Endothelial cell of umbilical vein (primary cell): ENCODE data around the gene CHST11. TPM values are rescaled to one million over a fixed set of nuclear protein-coding genes. Genes with fewer than 3 reads are reported as not detected.

Experiments used
- BruUV-seq: library from RNA; stranded (reverse); fragments of 400-500 nt; replicated peaks from 2 replicates; lab custom pipeline; 2021; lab: Mats Ljungman, UMichigan
- CTCF ChIA-PET: fragments of 300-600, 350-600 bp; sonication (Branson Sonifier 250); formaldehyde crosslinking; loops from one replicate; lab custom pipeline; 2021; ENCODE audit warnings: antibody characterized with exemption, inconsistent platforms; lab: Charles Lee
- POLR2A ChIA-PET: fragments of 300-600, 350-600 bp; sonication (Branson Sonifier 250); formaldehyde crosslinking; loops from one replicate; lab custom pipeline; 2021; ENCODE audit warnings: antibody characterized with exemption, inconsistent platforms; lab: Charles Lee
- DNase-seq: peaks from one replicate; pipeline ENCODE4 v3.0.0-alpha.2; 2011; ENCODE audit warnings: low read depth, low spot score
- FAIRE-seq: peaks from 2 replicates; lab custom pipeline; 2011; peaks lifted over from hg19 to GRCh38; lab: Jason Lieb, UNC
- H2AFZ ChIP-seq: 2 replicates; pipeline ENCODE4 v1.6.0; 2012; ENCODE audit warnings: low read depth, low read length, control low read depth, inconsistent platforms
- H3K27ac ChIP-seq: 2 replicates; pipeline ENCODE4 v1.5.1; 2011; ENCODE audit warnings: low read depth, mild to moderate bottlenecking, control low read depth, low read length, moderate library complexity; ENCODE audit not compliant: insufficient read depth
- H3K27me3 ChIP-seq, 2 experiments: 2 replicates each; pipeline versions ENCODE4 v1.6.0 to v1.6.1; 2011; ENCODE audit warnings: low read length in 2 of 2, mixed read lengths in 1 of 2; ENCODE audit not compliant: control insufficient read depth in 2 of 2, insufficient read depth in 2 of 2
- H3K36me3 ChIP-seq, 2 experiments: 2 replicates in 1 of 2; 3 replicates in 1 of 2; pipeline ENCODE4 v1.5.1; 2011; ENCODE audit warnings: low read length in 2 of 2, mild to moderate bottlenecking in 1 of 2, moderate library complexity in 1 of 2; ENCODE audit not compliant: control insufficient read depth in 2 of 2, insufficient read depth in 2 of 2; ENCODE audit errors: extremely low read depth in 1 of 2
- H3K4me1 ChIP-seq: 3 replicates; pipeline ENCODE4 v1.5.1; 2011; ENCODE audit warnings: mild to moderate bottlenecking, low read length; ENCODE audit not compliant: control insufficient read depth, insufficient read depth; ENCODE audit errors: extremely low read depth
- H3K4me2 ChIP-seq: 2 replicates; pipeline ENCODE4 v1.6.1; 2011; ENCODE audit warnings: low read length, control low read depth, mixed read lengths; ENCODE audit not compliant: insufficient read depth
- H3K4me3 ChIP-seq, 3 experiments: fragments of 200-600 bp in 1 of 3; sonication (generic), shearing (Covaris generic) in 1 of 3; replicated peaks in 1 of 3; 2 replicates each; pipeline ENCODE4 v1.5.1; 2011 to 2016; ENCODE audit warnings: control low read depth in 3 of 3, low read length in 3 of 3, mild to moderate bottlenecking in 2 of 3, inconsistent platforms in 1 of 3, low read depth in 1 of 3, moderate library complexity in 1 of 3; ENCODE audit not compliant: insufficient read depth in 1 of 3
- H3K79me2 ChIP-seq: 2 replicates; pipeline ENCODE4 v1.6.0; 2012; ENCODE audit warnings: low read length, inconsistent platforms; ENCODE audit not compliant: control insufficient read depth, insufficient read depth
- H3K9ac ChIP-seq: replicated peaks from 2 replicates; pipeline ENCODE3; 2011; ENCODE audit warnings: low read length, control low read depth; ENCODE audit not compliant: insufficient read depth; ENCODE audit errors: extremely low read depth
- H3K9me1 ChIP-seq: replicated peaks from 3 replicates; pipeline ENCODE4 v1.6.0; 2011; ENCODE audit warnings: mild to moderate bottlenecking, low read length; ENCODE audit not compliant: control insufficient read depth, insufficient read depth; ENCODE audit errors: extremely low read depth
- H3K9me3 ChIP-seq: replicated peaks from 2 replicates; pipeline ENCODE4 v1.5.1; 2012; ENCODE audit warnings: low read length, inconsistent platforms; ENCODE audit not compliant: control insufficient read depth, insufficient read depth
- H4K20me1 ChIP-seq: replicated peaks from 2 replicates; pipeline ENCODE3; 2011; ENCODE audit warnings: mild to moderate bottlenecking, low read length; ENCODE audit not compliant: control insufficient read depth, insufficient read depth; ENCODE audit errors: extremely low read depth
- CTCF ChIP-seq, 2 donors: IDR thresholded peaks; 1 replicate in 1 of 2; 2 replicates in 1 of 2; pipeline ENCODE4 v1.5.1; 2011; ENCODE audit warnings: low read length in 2 of 2, mild to moderate bottlenecking in 2 of 2, moderate library complexity in 2 of 2, control low read depth in 1 of 2, inconsistent platforms in 1 of 2, low read depth in 1 of 2; ENCODE audit not compliant: insufficient read depth in 1 of 2; ENCODE audit errors: extremely low read depth in 1 of 2
- EZH2 ChIP-seq: IDR thresholded peaks from 2 replicates; pipeline ENCODE4 v1.6.1; 2012; ENCODE audit warnings: borderline replicate concordance, low read depth, mild to moderate bottlenecking, moderate library complexity, low read length, inconsistent platforms; ENCODE audit not compliant: severe bottlenecking
- FOS ChIP-seq: IDR thresholded peaks from 2 replicates; pipeline ENCODE4 v1.6.1; 2011; ENCODE audit warnings: mild to moderate bottlenecking, low read length, moderate library complexity, borderline replicate concordance; ENCODE audit not compliant: insufficient read depth
- GATA2 ChIP-seq: IDR thresholded peaks from 2 replicates; pipeline ENCODE4 v1.7.0; 2011; ENCODE audit warnings: low read depth, mild to moderate bottlenecking, moderate library complexity, mixed read lengths, low read length; ENCODE audit not compliant: insufficient read length, insufficient read depth
- JUN ChIP-seq: IDR thresholded peaks from 2 replicates; pipeline ENCODE4 v1.6.1; 2011; ENCODE audit warnings: borderline replicate concordance, low read depth; ENCODE audit not compliant: insufficient read length, insufficient read depth
- MAX ChIP-seq: IDR thresholded peaks from 2 replicates; pipeline ENCODE4 v1.6.1; 2011; ENCODE audit not compliant: insufficient read depth, insufficient read length
- MYC ChIP-seq: IDR thresholded peaks from one replicate; pipeline ENCODE4 v1.6.1; 2011; ENCODE audit warnings: mild to moderate bottlenecking, low read depth, low read length
- POLR2A ChIP-seq: IDR thresholded peaks from 2 replicates; pipeline ENCODE4 v1.6.1; 2012; ENCODE audit warnings: low read depth, mild to moderate bottlenecking, control low read depth, low read length
- POLR2AphosphoS5 ChIP-seq: IDR thresholded peaks from 2 replicates; pipeline ENCODE4 v1.6.1; 2012; ENCODE audit warnings: low read depth, mild to moderate bottlenecking, control low read depth, low read length, moderate library complexity; ENCODE audit not compliant: insufficient read depth
- dilution Hi-C: fragments of 300-500 bp; cut with MboI; formaldehyde crosslinking; loops from one replicate; pipeline ENCODE4 v1.15.0; 2019; ENCODE audit warnings: low sequenced_read_pairs; ENCODE audit not compliant: extremely low pct_ligation_motif_present
- intact Hi-C: fragments of 100-400 bp; cut with micrococcal nuclease; formaldehyde crosslinking; loops from one replicate; pipeline ENCODE4 v1.10.0; 2022
- polyA plus RNA-seq, 4 experiments: library from polyadenylated mRNA; depleted of rRNA in 3 of 4; stranded (reverse) in 3 of 4; unstranded in 1 of 4; fragments of >200 nt; gene quantifications; 2 replicates each; pipeline versions ENCODE4 v1.2.1 to v1.2.3, GENCODE V29; 2011 to 2012; ENCODE audit warnings: missing spikeins in 1 of 4
- total RNA-seq: library from RNA; stranded (reverse); gene quantifications from 2 replicates; pipeline ENCODE4 v1.2.3, GENCODE V29; 2021

The CHST11 gene
- total and polyA plus RNA-seq, 2 donors (not counting 3 experiments of a cell fraction or from before 2014, with no cell fraction given) = 19.7 to 20.9 TPM

GRCh38 chr12:104784592-104784991, 327.8 kb downstream of the CHST11 start:
- H3K79me2 ChIP-seq = no peaks in the 10 kb centered on the region
- no peak for TF ChIP-seq GATA2
- TF ChIP-seq EZH2 = no peak
- TF ChIP-seq JUN = no peak
- TF ChIP-seq POLR2AphosphoS5 = no peak
- TF ChIP-seq POLR2A = no peak
- no peak for TF ChIP-seq MAX
- no peak for TF ChIP-seq MYC
- no peak for TF ChIP-seq FOS
- TF ChIP-seq CTCF (IDR thresholded peaks at IDR 0.05; ENCODE audit: extremely low read depth in 1 of 2, insufficient read depth in 1 of 2, low read depth in 1 of 2, low read length in 2 of 2) = no peak
- no peaks in the 10 kb centered on the region for H3K9me3 ChIP-seq
- BruUV-seq = no TSS peak
- no peak overlapping the region for H3K27ac ChIP-seq
- no peak overlapping the region for H3K9ac ChIP-seq
- no peak overlapping the region for H3K4me3 ChIP-seq
- H4K20me1 ChIP-seq = no peaks in the 10 kb centered on the region
- peaks cover under 1 to 7% of the 10 kb centered on the region in 2 experiments for H3K27me3 ChIP-seq
- no peaks in the 10 kb centered on the region for H3K9me1 ChIP-seq
- no peak overlapping the region for H2AFZ ChIP-seq
- intact Hi-C loops (no loop called here), dilution Hi-C loops (no loop called here)
- no peak for FAIRE-seq
- H3K4me1 ChIP-seq = no peaks in the 10 kb centered on the region
- ChIA-PET CTCF (interaction anchor here (0.8 kb wide), 1 partner anchor 9 kb away, joined by 3 read pairs; no protein-coding TSS in a partner anchor), POLR2A (no interaction called here)
- DNase-seq = no peak
- H3K4me2 ChIP-seq = no peak overlapping the region
- no peaks in the 10 kb centered on the region for H3K36me3 ChIP-seq
